HL-60 (cell line): Measurements from ENCODE around the gene ADGRF4.

Experiments used
- DNase-seq, 2 experiments: peaks; one replicate each; pipeline ENCODE4 v3.0.0-alpha.2; 2010 to 2020; ENCODE audit warnings: low read depth in 1 of 2, low spot score in 1 of 2
- H3K27ac ChIP-seq: fragments of 250-450 bp; sonication (Bioruptor Pico); replicated peaks from 2 replicates; pipeline ENCODE4 v1.5.1; 2020; ENCODE audit warnings: mild to moderate bottlenecking, moderate library complexity
- H3K27me3 ChIP-seq: fragments of 250-450 bp; sonication (Bioruptor Pico); 2 replicates; pipeline ENCODE4 v1.5.1; 2021; ENCODE audit warnings: mild to moderate bottlenecking, moderate library complexity; ENCODE audit not compliant: insufficient read depth, poor library complexity, severe bottlenecking
- H3K4me3 ChIP-seq: replicated peaks from 2 replicates; pipeline ENCODE4 v1.5.1; 2011; ENCODE audit warnings: mild to moderate bottlenecking, control low read depth, low read length; ENCODE audit not compliant: insufficient read depth
- CTCF ChIP-seq: IDR thresholded peaks from one replicate; pipeline ENCODE4 v1.5.1; 2011; ENCODE audit warnings: low read length, control low read depth, inconsistent platforms; ENCODE audit not compliant: insufficient read depth
- GABPA ChIP-seq: IDR thresholded peaks from 2 replicates; pipeline ENCODE4 v1.6.1; 2012; ENCODE audit warnings: low read depth
- POLR2AphosphoS5 ChIP-seq: IDR thresholded peaks from 2 replicates; pipeline ENCODE4 v1.6.1; 2012; ENCODE audit warnings: low read depth
- REST ChIP-seq: IDR thresholded peaks from 2 replicates; pipeline ENCODE4 v1.6.1; 2012; ENCODE audit warnings: low read depth; ENCODE audit not compliant: insufficient replicate concordance
- SPI1 ChIP-seq: IDR thresholded peaks from 2 replicates; pipeline ENCODE4 v1.6.1; 2012; ENCODE audit warnings: low read depth, mild to moderate bottlenecking, borderline replicate concordance

Gene ADGRF4

GRCh38 chr6:47737406-47737805 is 39.0 kb downstream of the ADGRF4 start:
- H3K4me3 ChIP-seq, result no peak overlapping the region
- no peak overlapping the region for H3K27ac ChIP-seq
- no peak for DNase-seq
- H3K27me3 ChIP-seq, result no peaks in the 10 kb centered on the region
- TF ChIP-seq SPI1 (no peak), POLR2AphosphoS5 (no peak), CTCF (no peak), REST (no peak), GABPA (no peak)

GRCh38 chr6:47740714-47741113 is 42.3 kb downstream of the ADGRF4 start:
- TF ChIP-seq SPI1 (no peak), CTCF (no peak), GABPA (no peak), REST (no peak), POLR2AphosphoS5 (no peak)
- DNase-seq, result no peak
- H3K4me3 ChIP-seq, result no peak overlapping the region
- no peaks in the 10 kb centered on the region for H3K27me3 ChIP-seq
- no peak overlapping the region for H3K27ac ChIP-seq

- no peaks in the 10 kb centered on the region for H3K27me3 ChIP-seq
- no peak overlapping the region for H3K27ac ChIP-seq
- DNase-seq, result no peak
- no peak overlapping the region for H3K4me3 ChIP-seq
- no peak for TF ChIP-seq REST
- no peak for TF ChIP-seq POLR2AphosphoS5
- TF ChIP-seq GABPA, result no peak
- no peak for TF ChIP-seq CTCF
- TF ChIP-seq SPI1, result no peak
Observed at GRCh38 chr6:47741807-47742206, 43.4 kb downstream of the ADGRF4 start.
